OCI-LY7 (cell line): Measurements from ENCODE around the gene MAP4. TPM values are rescaled to one million over a fixed set of nuclear protein-coding genes. Genes with fewer than 3 reads are reported as not detected.

Experiments used
- BruUV-seq: library from RNA; stranded (reverse); fragments of 400-500 nt; replicated peaks from 2 replicates; lab custom pipeline; 2021; lab: Mats Ljungman, UMichigan
- CTCF ChIA-PET: fragments of 300-600 bp; sonication (Branson Sonifier 250); formaldehyde crosslinking; loops from one replicate; lab custom pipeline; 2022; ENCODE audit warnings: antibody characterized with exemption; ENCODE audit not compliant: unreplicated experiment; lab: Charles Lee
- POLR2A ChIA-PET: fragments of 300-600 bp; sonication (Branson Sonifier 250); formaldehyde crosslinking; loops from one replicate; lab custom pipeline; 2022; ENCODE audit warnings: antibody characterized with exemption; lab: Charles Lee
- DNase-seq: peaks from one replicate; pipeline ENCODE4 v3.0.0-alpha.2; 2015; ENCODE audit warnings: low spot score
- H2AFZ ChIP-seq: fragments of 200-600 bp; sonication (generic), shearing (Covaris generic); 2 replicates; pipeline ENCODE4 v1.6.1; 2014; ENCODE audit warnings: mild to moderate bottlenecking, antibody characterized with exemption, low read length, moderate library complexity
- H3K27ac ChIP-seq: fragments of 200-600 bp; sonication (generic); 2 replicates; pipeline ENCODE4 v1.5.1; 2014; ENCODE audit warnings: mixed run types, low read depth, mild to moderate bottlenecking, moderate library complexity, low read length, inconsistent platforms; ENCODE audit not compliant: poor library complexity, severe bottlenecking
- H3K36me3 ChIP-seq: fragments of 200-600 bp; sonication (generic); 2 replicates; pipeline ENCODE4 v1.6.1; 2014; ENCODE audit warnings: mild to moderate bottlenecking, antibody characterized with exemption, low read length, moderate library complexity, mixed read lengths; ENCODE audit not compliant: insufficient read depth
- H3K4me1 ChIP-seq: fragments of 200-600 bp; sonication (generic); 2 replicates; pipeline ENCODE4 v1.5.1; 2014; ENCODE audit warnings: mild to moderate bottlenecking, low read length; ENCODE audit not compliant: insufficient read depth, poor library complexity, severe bottlenecking
- H3K4me2 ChIP-seq: fragments of 200-600 bp; sonication (generic); 2 replicates; pipeline ENCODE4 v1.6.1; 2014; ENCODE audit warnings: mild to moderate bottlenecking, low read length
- H3K4me3 ChIP-seq: fragments of 200-600 bp; sonication (generic); 2 replicates; pipeline ENCODE4 v1.5.1; 2014; ENCODE audit warnings: mild to moderate bottlenecking, low read depth, low read length; ENCODE audit not compliant: poor library complexity, severe bottlenecking
- H3K79me2 ChIP-seq: fragments of 200-600 bp; sonication (generic); 2 replicates; pipeline ENCODE4 v1.6.1; 2016; ENCODE audit warnings: low read depth, mild to moderate bottlenecking, low read length, moderate library complexity, mixed read lengths; ENCODE audit not compliant: insufficient read depth
- H3K9me2 ChIP-seq: fragments of 200-600 bp; sonication (generic); 2 replicates; pipeline ENCODE4 v1.6.1; 2016; ENCODE audit warnings: mild to moderate bottlenecking, low read length, mixed read lengths; ENCODE audit not compliant: insufficient read depth
- H3K9me3 ChIP-seq: fragments of 200-600 bp; sonication (generic); 2 replicates; pipeline ENCODE4 v1.6.1; 2014; ENCODE audit warnings: mild to moderate bottlenecking, mixed run types, low read length, mixed read lengths
- H4K20me1 ChIP-seq: fragments of 200-600 bp; sonication (generic); 2 replicates; pipeline ENCODE4 v1.6.1; 2014; ENCODE audit warnings: mild to moderate bottlenecking, antibody characterized with exemption, low read length, moderate library complexity, mixed read lengths; ENCODE audit not compliant: insufficient read depth
- CTCF ChIP-seq: fragments of 200-600 bp; sonication (generic); conservative IDR thresholded peaks from 2 replicates; pipeline ENCODE4 v1.5.1; 2014; ENCODE audit warnings: mild to moderate bottlenecking, antibody characterized with exemption, low read length, moderate library complexity, mixed read lengths
- EZH2phosphoT487 ChIP-seq: fragments of 200-600 bp; sonication (generic); IDR thresholded peaks from 2 replicates; pipeline ENCODE4 v1.6.1; 2018; ENCODE audit warnings: low read depth, borderline replicate concordance, mild to moderate bottlenecking, mixed run types, antibody characterized with exemption, low read length, moderate library complexity, mixed read lengths
- intact Hi-C: fragments of 100-400 bp; cut with micrococcal nuclease; formaldehyde crosslinking; loops from one replicate; pipeline ENCODE4 v1.10.0; 2022; ENCODE audit not compliant: unreplicated experiment
- total RNA-seq, 2 experiments: library from RNA; depleted of rRNA in 1 of 2; stranded (reverse); fragments of >200 nt in 1 of 2; shearing (Covaris generic) in 1 of 2; gene quantifications; 2 replicates each; pipeline ENCODE4 v1.2.3, GENCODE V29; 2014 to 2022

Gene MAP4
- total RNA-seq, 2 experiments from 2014 or later: 26.1 to 78.4 TPM

GRCh38 chr3:47909607-47910006 lies 106.6 kb downstream of the MAP4 start:
- Histone ChIP-seq H3K4me3 (no peak overlapping the region), H3K9me2 (no peaks in the 10 kb centered on the region), H3K79me2 (no peaks in the 10 kb centered on the region), H3K4me1 (no peaks in the 10 kb centered on the region), H2AFZ (no peak overlapping the region), H3K27ac (no peak overlapping the region), H4K20me1 (no peaks in the 10 kb centered on the region), H3K4me2 (no peak overlapping the region), H3K9me3 (no peaks in the 10 kb centered on the region), H3K36me3 (peaks cover 4% of the 10 kb centered on the region; the same call in 1 of the 2 replicates)
- no TSS peak for BruUV-seq
- TF ChIP-seq CTCF (no peak), EZH2phosphoT487 (no peak)
- ChIA-PET POLR2A (no interaction called here), CTCF (no interaction called here)
- DNase-seq: no peak
- intact Hi-C loops: no loop called here

GRCh38 chr3:47908744-47909143 lies 107.5 kb downstream of the MAP4 start:
- Histone ChIP-seq H2AFZ (no peak overlapping the region), H3K27ac (no peak overlapping the region), H3K36me3 (no peaks in the 10 kb centered on the region), H3K9me2 (no peaks in the 10 kb centered on the region), H3K4me2 (no peak overlapping the region), H3K4me3 (no peak overlapping the region), H4K20me1 (no peaks in the 10 kb centered on the region), H3K79me2 (no peaks in the 10 kb centered on the region), H3K9me3 (no peaks in the 10 kb centered on the region), H3K4me1 (no peaks in the 10 kb centered on the region)
- no peak for DNase-seq
- no TSS peak for BruUV-seq
- ChIA-PET CTCF (no interaction called here), POLR2A (interaction anchor here (0.6 kb wide), 1 partner anchor 240 kb away, joined by 4 read pairs; no protein-coding TSS in a partner anchor)
- intact Hi-C loops: no loop called here
- no peak for TF ChIP-seq CTCF
- TF ChIP-seq EZH2phosphoT487: no peak

GRCh38 chr3:47907784-47908183 lies 108.4 kb downstream of the MAP4 start:
- Histone ChIP-seq H2AFZ (no peak overlapping the region), H3K4me3 (no peak overlapping the region), H3K27ac (no peak overlapping the region), H3K4me1 (no peaks in the 10 kb centered on the region), H3K4me2 (no peak overlapping the region), H3K36me3 (no peaks in the 10 kb centered on the region), H3K9me2 (no peaks in the 10 kb centered on the region), H3K9me3 (no peaks in the 10 kb centered on the region), H3K79me2 (no peaks in the 10 kb centered on the region), H4K20me1 (no peaks in the 10 kb centered on the region)
- ChIA-PET CTCF (no interaction called here), POLR2A (interaction anchor here (0.6 to 0.7 kb wide), 3 partner anchors 13 to 47 kb away, joined by 3 to 4 read pairs (median 3); no protein-coding TSS in a partner anchor)
- no peak for TF ChIP-seq CTCF
- no peak for TF ChIP-seq EZH2phosphoT487
- DNase-seq: no peak
- intact Hi-C loops: no loop called here
- no TSS peak for BruUV-seq
